Activated CD4-positive, CD25-positive, alpha-beta regulatory T cell treated with anti-CD3 and anti-CD28 coated beads, Interleukin-2, amount 50 U/mL, for 24 hours (primary cell): Measurements from ENCODE around the gene SYT5.
"Not testable (repeated sequence)": the region's sequence is repeated elsewhere in the genome, so short reads cannot be mapped to it uniquely, and the experiment has no call there.

ENCODE experiments used
- ATAC-seq, 2 donors: fragments of 150-1000 bp; cut with Tn5 transposase; one replicate each; pipeline ENCODE4 v1.10.0; 2021; ENCODE audit warnings: mild to moderate bottlenecking in 1 of 2, moderate library complexity in 1 of 2

SYT5 gene

GRCh38 chr19:55166530-55167268 lies 13.4 kb downstream of the SYT5 start, which contains the start of gene DNAAF3:
Gene DNAAF3 (minus strand): TSS chr19:55166613. CDS start chr19:55166413, 200 bp downstream.
- peak; percentile 77 to 82 for ATAC-seq

GRCh38 chr19:55165952-55166529 lies 14.0 kb downstream of the SYT5 start:
- peak; percentile 57 to 75 for ATAC-seq

GRCh38 chr19:55161571-55162322 lies 18.3 kb downstream of the SYT5 start:
- no peak for ATAC-seq

- no peak for ATAC-seq
These were observed 19.1 kb downstream of the SYT5 start for GRCh38 chr19:55160986-55161365.

GRCh38 chr19:55160128-55160985 lies 19.7 kb downstream of the SYT5 start:
- peak; percentile 89 to 94 for ATAC-seq

- ATAC-seq: no peak
These were observed 21.0 kb downstream of the SYT5 start for GRCh38 chr19:55158848-55159749.

GRCh38 chr19:55158423-55158822 lies 21.7 kb downstream of the SYT5 start:
- no peak for ATAC-seq

- no peak for ATAC-seq
These were observed 22.8 kb downstream of the SYT5 start, which contains the start of gene TNNI3 for GRCh38 chr19:55157064-55157908. Gene TNNI3 (minus strand): TSS chr19:55157732. CDS start chr19:55157589, 143 bp downstream.

GRCh38 chr19:55156202-55157063 lies 23.7 kb downstream of the SYT5 start:
- no peak for ATAC-seq

- not testable (repeated sequence) for ATAC-seq
These were observed 24.3 kb downstream of the SYT5 start for GRCh38 chr19:55155784-55156183.

- no peak for ATAC-seq
These were observed 26.3 kb downstream of the SYT5 start for GRCh38 chr19:55153652-55154264.

- ATAC-seq: peak in 1 of 2 donors; percentile 53
These were observed 28.1 kb downstream of the SYT5 start for GRCh38 chr19:55152017-55152416.

- ATAC-seq: no peak
These were observed 30.7 kb downstream of the SYT5 start, which contains the start of gene TNNT1 for GRCh38 chr19:55149078-55150003. Gene TNNT1 (minus strand): TSS chr19:55149206. CDS start chr19:55147157, 2,049 bp downstream.

GRCh38 chr19:55147545-55148251 lies 32.4 kb downstream of the SYT5 start:
- ATAC-seq: no peak

- ATAC-seq: no peak
These were observed 33.3 kb downstream of the SYT5 start for GRCh38 chr19:55146705-55147273.

- ATAC-seq: no peak
These were observed 33.9 kb downstream of the SYT5 start for GRCh38 chr19:55146078-55146704.
